Thymus (tissue), 11 donors: ENCODE measurements around the gene MFF. TPM values are rescaled to one million over a fixed set of nuclear protein-coding genes. Genes with fewer than 3 reads are reported as not detected.
"Not testable (repeated sequence)": the region's sequence is repeated elsewhere in the genome, so short reads cannot be mapped to it uniquely, and the experiment has no call there.

Experiments
- DNase-seq, 9 donors: peaks; one replicate each; pipeline ENCODE4 v3.0.0-alpha.2; 2013; ENCODE audit warnings: low spot score in 9 of 9, low read depth in 6 of 9, missing footprints in 1 of 9
- H3K27ac ChIP-seq, 2 donors: one replicate each; pipeline ENCODE4 v1.5.1; 2013; ENCODE audit warnings: control low read depth in 1 of 2, low read depth in 1 of 2, low read length in 1 of 2, mild to moderate bottlenecking in 1 of 2, moderate library complexity in 1 of 2
- H3K27me3 ChIP-seq, 2 donors: one replicate each; pipeline ENCODE4 v1.5.1; 2013; ENCODE audit warnings: low read length in 1 of 2; ENCODE audit not compliant: control insufficient read depth in 2 of 2, insufficient read depth in 1 of 2
- H3K36me3 ChIP-seq, 2 donors: one replicate each; pipeline ENCODE4 v1.5.1; 2013; ENCODE audit warnings: low read length in 1 of 2, mild to moderate bottlenecking in 1 of 2, moderate library complexity in 1 of 2; ENCODE audit not compliant: control insufficient read depth in 2 of 2, insufficient read depth in 2 of 2
- H3K4me1 ChIP-seq, 2 donors: one replicate each; pipeline ENCODE4 v1.5.1; 2013; ENCODE audit warnings: low read length in 2 of 2; ENCODE audit not compliant: control insufficient read depth in 2 of 2, insufficient read depth in 2 of 2
- H3K4me3 ChIP-seq, 2 donors: one replicate each; pipeline ENCODE4 v1.5.1; 2013; ENCODE audit warnings: low read length in 2 of 2, control low read depth in 1 of 2, mild to moderate bottlenecking in 1 of 2
- H3K9me3 ChIP-seq, 2 donors: one replicate each; pipeline ENCODE4 v1.5.1; 2013; ENCODE audit warnings: low read length in 1 of 2, mild to moderate bottlenecking in 1 of 2; ENCODE audit not compliant: control insufficient read depth in 2 of 2, insufficient read depth in 1 of 2
- WGBS: extraction: QIAGEN DNeasy Blood & Tissue Kit; methylation state at CpG from one replicate; pipeline ENCODE4 v1.1.7; 2013; 5-methylcytosine and 5-hydroxymethylcytosine counted together
- polyA plus RNA-seq: library from polyadenylated mRNA; stranded (reverse); fragments of 200-250 nt; gene quantifications from one replicate; pipeline ENCODE4 v1.2.3, GENCODE V29; 2013
- total RNA-seq: library from RNA; stranded (reverse); fragments of 120-200 nt; gene quantifications from one replicate; pipeline ENCODE4 v1.2.4, GENCODE V29; 2013
- donor health status: healthy.

MFF gene
- total and polyA plus RNA-seq, 2 donors, result 92.5 to 118 TPM

GRCh38 chr2:227377467-227378351, 52.7 kb downstream of the MFF start:
- no peak for DNase-seq
- H3K9me3 ChIP-seq, result no peaks in the 10 kb centered on the region
- no peak overlapping the region for H3K27ac ChIP-seq
- H3K4me3 ChIP-seq, result no peak overlapping the region
- H3K27me3 ChIP-seq, result no peaks in the 10 kb centered on the region
- no peaks in the 10 kb centered on the region for H3K4me1 ChIP-seq
- WGBS, result 87% methylated on average over 8 of the region's 8 CpGs
- H3K36me3 ChIP-seq, result no peaks in the 10 kb centered on the region

- no peak for DNase-seq
- 97% methylated on average over 4 of the region's 4 CpGs for WGBS
- no peaks in the 10 kb centered on the region for H3K4me1 ChIP-seq
- H3K36me3 ChIP-seq, result no peaks in the 10 kb centered on the region
- H3K27me3 ChIP-seq, result no peaks in the 10 kb centered on the region
- no peaks in the 10 kb centered on the region for H3K9me3 ChIP-seq
- H3K27ac ChIP-seq, result no peak overlapping the region
- no peak overlapping the region for H3K4me3 ChIP-seq
Observed at GRCh38 chr2:227378371-227378782, 53.3 kb downstream of the MFF start.

DNA sequence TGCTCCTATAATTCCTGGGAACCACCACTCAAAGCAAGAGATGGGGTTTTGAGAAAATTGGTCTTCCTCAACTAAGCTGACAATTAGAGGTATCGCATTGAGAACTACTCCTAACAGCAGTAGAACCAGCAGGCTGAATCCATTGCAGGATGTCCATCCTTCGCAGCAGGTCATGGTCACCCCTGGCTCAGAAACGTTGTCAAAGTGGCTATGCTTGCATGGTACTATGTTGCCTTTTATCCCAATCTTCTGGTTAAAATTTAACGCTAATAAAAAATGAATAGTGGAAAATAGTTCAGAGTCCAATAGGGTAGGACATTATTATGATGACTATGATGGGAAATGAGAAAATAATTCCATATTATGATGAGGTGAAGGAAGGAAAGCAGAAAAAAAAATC, 54.0 kb downstream of the MFF start, which contains the start of gene TM4SF20:
TSS of gene TM4SF20 (minus strand) at position 212 of the 400 bp plus-strand sequence. CDS start at position 174, 38 bp downstream.
- Histone ChIP-seq H3K27me3 (no peaks in the 10 kb centered on the region), H3K27ac (no peak within 1 kb of the TSS), H3K9me3 (no peaks in the 10 kb centered on the region), H3K4me3 (no peak within 1 kb of the TSS), H3K4me1 (no peaks in the 10 kb centered on the region), H3K36me3 (no peaks in the 10 kb centered on the region)
- WGBS, result 84% methylated on average over 4 of the region's 4 CpGs
- DNase-seq, result no peak

DNA sequence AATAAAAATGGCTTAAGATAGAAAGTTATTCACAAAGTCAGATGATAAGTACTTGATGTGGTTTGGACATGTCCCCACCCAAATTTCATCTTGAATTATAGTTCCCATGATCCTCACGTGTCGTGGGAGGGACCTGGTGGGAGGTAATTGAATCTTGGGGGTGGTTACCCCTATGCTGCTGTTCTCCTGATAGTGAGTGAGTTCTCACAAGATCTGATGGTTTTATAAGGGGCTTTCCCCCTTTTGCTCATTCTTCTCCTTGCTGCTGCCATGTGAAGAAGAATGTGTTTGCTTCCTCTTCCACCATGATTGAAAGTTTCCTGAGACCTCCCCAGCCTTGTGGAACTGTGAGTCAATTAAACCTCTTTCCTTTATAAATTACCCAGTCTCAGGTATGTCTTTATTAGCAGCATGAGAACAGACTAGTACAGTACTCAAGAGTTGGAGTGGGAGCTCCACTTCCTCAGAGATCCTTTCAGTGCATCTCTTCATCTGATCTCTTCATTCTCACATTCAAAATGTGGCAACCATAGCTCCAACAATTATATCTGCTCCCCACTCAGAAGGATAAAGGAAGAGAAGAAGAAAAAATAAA, 57.3 kb downstream of the MFF start:
- WGBS, result 90% methylated on average over 2 of the region's 2 CpGs
- H3K27ac ChIP-seq, H3K4me1 ChIP-seq, H3K9me3 ChIP-seq, H3K4me3 ChIP-seq, H3K27me3 ChIP-seq, H3K36me3 ChIP-seq, DNase-seq: not testable (repeated sequence)

- DNase-seq, result no peak
- Histone ChIP-seq H3K4me3 (no peak overlapping the region), H3K9me3 (peaks cover 0 to 5% of the 10 kb centered on the region in 2 donors), H3K27me3 (no peaks in the 10 kb centered on the region), H3K4me1 (no peaks in the 10 kb centered on the region), H3K27ac (no peak overlapping the region), H3K36me3 (no peaks in the 10 kb centered on the region)
- 88% methylated on average over 3 of the region's 3 CpGs for WGBS
Observed at GRCh38 chr2:227383686-227384085, 58.6 kb downstream of the MFF start.

GRCh38 chr2:227386630-227387029, 61.6 kb downstream of the MFF start:
- peaks cover 0 to 5% of the 10 kb centered on the region in 2 donors for H3K9me3 ChIP-seq
- 87% methylated on average over 6 of the region's 6 CpGs for WGBS
- no peaks in the 10 kb centered on the region for H3K4me1 ChIP-seq
- H3K27me3 ChIP-seq, result no peaks in the 10 kb centered on the region
- DNase-seq, result no peak
- no peaks in the 10 kb centered on the region for H3K36me3 ChIP-seq
- H3K4me3 ChIP-seq, result no peak overlapping the region
- H3K27ac ChIP-seq, result no peak overlapping the region

DNA sequence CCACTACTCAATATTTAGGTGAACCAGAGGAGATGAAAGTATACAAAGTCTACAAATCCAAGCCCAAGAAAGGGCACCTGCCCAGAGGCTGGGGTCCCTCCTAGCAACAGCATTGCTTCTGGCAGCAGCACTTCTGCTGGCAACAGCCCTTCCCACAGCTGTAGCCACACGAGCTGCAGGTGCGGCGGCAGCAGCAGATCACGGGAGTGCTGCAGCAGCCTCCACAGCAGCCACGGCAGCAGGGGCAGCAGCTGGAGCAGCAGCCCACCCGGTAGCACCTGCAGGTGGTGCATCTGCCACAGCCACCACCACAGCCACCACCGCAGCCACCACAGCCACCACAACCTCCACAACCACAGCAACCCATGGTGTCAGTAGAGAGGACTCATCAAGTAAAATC, 62.5 kb downstream of the MFF start, which contains the start of gene SCYGR1:
TSS of gene SCYGR1 (minus strand) at position 367 of the 400 bp plus-strand sequence. CDS start at position 367, 0 bp downstream.
- not testable (repeated sequence) for H3K9me3 ChIP-seq, DNase-seq, H3K4me3 ChIP-seq, H3K4me1 ChIP-seq, H3K27ac ChIP-seq, H3K36me3 ChIP-seq, H3K27me3 ChIP-seq
- WGBS, result 48% methylated on average over 7 of the region's 7 CpGs

- no peak for DNase-seq
- H3K27ac ChIP-seq, result no peak overlapping the region
- 88% methylated on average over 7 of the region's 7 CpGs for WGBS
- no peaks in the 10 kb centered on the region for H3K36me3 ChIP-seq
- H3K27me3 ChIP-seq, result no peaks in the 10 kb centered on the region
- H3K9me3 ChIP-seq, result peaks cover 0 to 5% of the 10 kb centered on the region in 2 donors
- no peaks in the 10 kb centered on the region for H3K4me1 ChIP-seq
- no peak overlapping the region for H3K4me3 ChIP-seq
Observed at GRCh38 chr2:227388537-227389011, 63.5 kb downstream of the MFF start.

- Histone ChIP-seq H3K9me3 (peaks cover 0 to 5% of the 10 kb centered on the region in 2 donors), H3K4me1 (no peaks in the 10 kb centered on the region), H3K27me3 (no peaks in the 10 kb centered on the region), H3K4me3 (no peak overlapping the region), H3K27ac (no peak overlapping the region), H3K36me3 (no peaks in the 10 kb centered on the region)
- no peak for DNase-seq
- WGBS, result 79% methylated on average over 3 of the region's 3 CpGs
Observed at GRCh38 chr2:227389231-227389630, 64.2 kb downstream of the MFF start.
